Ectodermal cell (in vitro differentiated cells): Measurements from ENCODE around the gene NCF1. TPM values are rescaled to one million over a fixed set of nuclear protein-coding genes. Genes with fewer than 3 reads are reported as not detected.
"Not testable (repeated sequence)": the region's sequence is repeated elsewhere in the genome, so short reads cannot be mapped to it uniquely, and the experiment has no call there.

ENCODE experiments used
- H3K27ac ChIP-seq: 2 replicates; pipeline ENCODE4 v1.7.0; 2013; ENCODE audit warnings: mild to moderate bottlenecking, low read depth, low read length; ENCODE audit not compliant: insufficient read depth, poor library complexity, severe bottlenecking
- H3K27me3 ChIP-seq: 2 replicates; pipeline ENCODE4 v1.7.0; 2013; ENCODE audit warnings: mild to moderate bottlenecking, low read length; ENCODE audit not compliant: insufficient read depth, control insufficient read depth, poor library complexity, severe bottlenecking
- H3K36me3 ChIP-seq: one replicate; pipeline ENCODE4 v1.7.0; 2013; ENCODE audit warnings: low read length; ENCODE audit not compliant: control insufficient read depth, insufficient read depth
- H3K4me1 ChIP-seq: one replicate; pipeline ENCODE4 v1.7.0; 2013; ENCODE audit warnings: low read length; ENCODE audit not compliant: control insufficient read depth, insufficient read depth
- H3K4me3 ChIP-seq: 2 replicates; pipeline ENCODE4 v1.7.0; 2013; ENCODE audit warnings: low read depth, low read length, control low read depth; ENCODE audit not compliant: insufficient read depth
- H3K9me3 ChIP-seq: 2 replicates; pipeline ENCODE4 v1.7.0; 2013; ENCODE audit warnings: mild to moderate bottlenecking, low read length, moderate library complexity; ENCODE audit not compliant: control insufficient read depth
- WGBS, 2 experiments: methylation state at CpG; one replicate each; pipeline ENCODE4 v1.1.7; 2013; ENCODE audit warnings: missing lambda C conversion rate in 2 of 2; 5-methylcytosine and 5-hydroxymethylcytosine counted together
- polyA plus RNA-seq, 4 experiments: library from polyadenylated mRNA; stranded (reverse); fragments of 50-300 nt; gene quantifications; one replicate each; pipeline ENCODE4 v1.2.3, GENCODE V29; 2013

NCF1 gene
- not detected for polyA plus RNA-seq (2013, experiment 1 of 4)
- polyA plus RNA-seq (2013, experiment 2 of 4), result 0.18 TPM
- not detected for polyA plus RNA-seq (2013, experiment 3 of 4)
- polyA plus RNA-seq (2013, experiment 4 of 4), result not detected

GRCh38 chr7:74773760-74774750 lies at the start of gene NCF1:
Gene NCF1, plus strand, starts transcription at chr7:74774011. Its CDS starts 21 bp downstream, at chr7:74774032.
- not testable (repeated sequence) for H3K27ac ChIP-seq, H3K4me3 ChIP-seq, H3K9me3 ChIP-seq, H3K4me1 ChIP-seq, H3K36me3 ChIP-seq, H3K27me3 ChIP-seq
- no CpG with 5 or more reads among the region's 21 CpGs for WGBS, 2 experiments

GRCh38 chr7:74725840-74726239 lies 48.0 kb upstream of the NCF1 start:
- no peaks in the 10 kb centered on the region for H3K9me3 ChIP-seq
- no peaks in the 10 kb centered on the region for H3K27me3 ChIP-seq
- H3K4me1 ChIP-seq, result no peaks in the 10 kb centered on the region
- no CpG with 5 or more reads among the region's 1 CpG for WGBS, 2 experiments
- peaks cover 16% of the 10 kb centered on the region for H3K36me3 ChIP-seq
- H3K27ac ChIP-seq, result no peak overlapping the region
- no peak overlapping the region for H3K4me3 ChIP-seq

- H3K4me1 ChIP-seq, result no peaks in the 10 kb centered on the region
- no peaks in the 10 kb centered on the region for H3K27me3 ChIP-seq
- peaks cover 16% of the 10 kb centered on the region for H3K36me3 ChIP-seq
- no peak overlapping the region for H3K27ac ChIP-seq
- WGBS, 2 experiments, result 94 to 97% methylated on average over 6 to 8 of the region's 8 CpGs
- H3K4me3 ChIP-seq, result no peak overlapping the region
- no peaks in the 10 kb centered on the region for H3K9me3 ChIP-seq
These were observed 47.3 kb upstream of the NCF1 start for GRCh38 chr7:74726309-74727101.

- not testable (repeated sequence) for H3K36me3 ChIP-seq, H3K27ac ChIP-seq, H3K9me3 ChIP-seq, H3K4me3 ChIP-seq, H3K4me1 ChIP-seq, H3K27me3 ChIP-seq
- no CpG with 5 or more reads among the region's 10 CpGs for WGBS, 2 experiments
These were observed 45.1 kb upstream of the NCF1 start for GRCh38 chr7:74728686-74729085.

DNA sequence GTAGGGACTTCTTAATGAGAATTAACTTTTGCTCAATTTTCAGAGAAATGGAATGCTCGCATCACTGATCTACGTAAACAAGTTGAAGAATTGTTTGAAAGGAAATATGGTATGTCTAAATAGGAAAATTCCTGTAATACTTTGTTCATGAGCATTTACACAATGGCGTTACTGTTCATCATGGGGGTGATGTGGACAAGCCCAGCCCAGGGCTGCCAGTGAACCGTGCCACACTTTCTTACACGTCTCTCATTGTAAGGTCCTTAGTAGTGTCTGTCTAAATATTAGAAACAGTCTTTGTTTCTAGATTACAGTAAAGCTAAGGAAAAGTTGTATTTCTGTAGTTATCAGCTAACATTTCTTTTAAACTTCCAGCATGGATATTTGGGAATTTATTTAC lies 43.6 kb upstream of the NCF1 start:
- no CpG with 5 or more reads among the region's 5 CpGs for WGBS, 2 experiments
- H3K36me3 ChIP-seq, H3K9me3 ChIP-seq, H3K27ac ChIP-seq, H3K4me3 ChIP-seq, H3K27me3 ChIP-seq, H3K4me1 ChIP-seq: not testable (repeated sequence)

GRCh38 chr7:74739974-74740703 lies 33.7 kb upstream of the NCF1 start:
- H3K27ac ChIP-seq, H3K9me3 ChIP-seq, H3K4me1 ChIP-seq, H3K4me3 ChIP-seq, H3K27me3 ChIP-seq, H3K36me3 ChIP-seq: not testable (repeated sequence)
- WGBS, 2 experiments, result no CpG with 5 or more reads among the region's 14 CpGs

GRCh38 chr7:74743936-74744557 lies 29.8 kb upstream of the NCF1 start:
- WGBS, 2 experiments, result no CpG with 5 or more reads among the region's 9 CpGs
- not testable (repeated sequence) for H3K27ac ChIP-seq, H3K4me3 ChIP-seq, H3K9me3 ChIP-seq, H3K4me1 ChIP-seq, H3K27me3 ChIP-seq, H3K36me3 ChIP-seq

- H3K36me3 ChIP-seq, H3K4me1 ChIP-seq, H3K9me3 ChIP-seq, H3K4me3 ChIP-seq, H3K27me3 ChIP-seq, H3K27ac ChIP-seq: not testable (repeated sequence)
- no CpG with 5 or more reads among the region's 9 CpGs for WGBS, 2 experiments
These were observed 19.8 kb upstream of the NCF1 start for GRCh38 chr7:74753921-74754482.

- H3K36me3 ChIP-seq, H3K4me1 ChIP-seq, H3K9me3 ChIP-seq, H3K27me3 ChIP-seq, H3K27ac ChIP-seq, H3K4me3 ChIP-seq: not testable (repeated sequence)
- 98% methylated on average over 5 of the region's 5 CpGs; no CpG with 5 or more reads in 1 of the 2 experiments for WGBS, 2 experiments
These were observed 17.1 kb upstream of the NCF1 start for GRCh38 chr7:74756673-74757072.
